CD4-positive, alpha-beta T cell treated with Interleukin-15 for 1 hour (primary cell): ENCODE data around the gene SERTM1.

ENCODE experiments used
- DNase-seq: peaks from one replicate; pipeline ENCODE4 v3.0.0-alpha.2; 2020

Gene SERTM1

DNA sequence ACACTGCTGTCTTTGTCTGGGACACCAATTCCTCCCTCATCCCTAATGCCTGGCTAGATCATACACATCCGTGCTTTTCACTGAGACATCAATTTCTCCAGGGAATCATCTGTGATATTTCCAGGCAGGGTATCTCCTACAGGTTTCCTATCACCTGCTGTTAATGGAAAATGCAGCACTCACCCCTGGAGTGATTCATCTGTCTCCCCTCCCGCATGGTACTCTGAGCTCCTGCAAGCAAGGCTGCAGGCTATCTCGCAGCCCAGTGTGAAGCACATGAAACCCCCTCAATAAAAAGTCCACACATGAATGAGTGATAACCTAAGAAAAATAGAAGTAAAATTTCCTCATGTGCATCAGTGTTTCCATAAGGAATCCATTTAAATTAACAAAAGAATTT lies 38.5 kb downstream of the SERTM1 start:
- no peak for DNase-seq

DNA sequence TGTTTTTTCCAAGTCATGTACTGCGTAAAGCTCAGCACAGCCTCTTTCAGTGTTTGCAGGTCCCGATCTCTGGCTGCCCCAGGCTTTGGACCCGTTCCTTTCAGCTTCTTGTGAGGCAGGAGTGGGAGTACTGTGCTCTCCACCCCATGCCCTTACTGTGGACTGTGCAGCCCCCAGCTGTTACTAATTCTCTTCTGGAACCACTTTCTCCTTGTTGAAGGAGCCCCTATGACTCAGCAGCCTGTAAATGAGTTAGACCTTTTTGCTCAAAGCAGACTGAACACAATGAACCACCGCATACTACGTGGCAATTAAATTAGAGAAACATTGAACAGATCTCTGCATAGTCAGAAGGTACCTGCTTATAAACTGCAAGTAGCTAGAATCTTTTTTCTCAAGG lies 39.0 kb downstream of the SERTM1 start:
- DNase-seq: no peak

DNA sequence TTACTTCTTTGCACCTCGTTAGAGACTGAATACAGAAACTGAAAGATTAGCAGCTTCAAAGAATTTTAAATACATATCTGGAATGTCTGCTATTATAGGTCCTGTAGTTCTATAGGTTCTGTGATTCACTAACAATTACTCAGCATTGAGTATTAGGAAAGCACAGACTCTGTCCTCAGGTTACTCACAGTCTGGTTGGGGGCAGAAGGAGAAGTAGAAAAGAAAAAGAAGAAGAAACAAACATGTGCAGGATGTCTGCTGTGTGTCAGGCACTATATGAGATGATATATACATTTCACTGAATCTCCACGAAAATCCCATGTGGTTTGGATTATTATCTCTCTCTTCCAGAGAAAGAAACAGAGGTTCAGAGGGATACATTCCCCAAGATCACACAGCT lies 40.1 kb downstream of the SERTM1 start:
- no peak for DNase-seq

- no peak for DNase-seq
Measured at GRCh38 chr13:36715841-36716240, 42.0 kb downstream of the SERTM1 start.

- DNase-seq: no peak
Measured at GRCh38 chr13:36717017-36717416, 43.2 kb downstream of the SERTM1 start.

- DNase-seq: no peak
Measured at GRCh38 chr13:36717966-36718545, 44.2 kb downstream of the SERTM1 start.

DNA sequence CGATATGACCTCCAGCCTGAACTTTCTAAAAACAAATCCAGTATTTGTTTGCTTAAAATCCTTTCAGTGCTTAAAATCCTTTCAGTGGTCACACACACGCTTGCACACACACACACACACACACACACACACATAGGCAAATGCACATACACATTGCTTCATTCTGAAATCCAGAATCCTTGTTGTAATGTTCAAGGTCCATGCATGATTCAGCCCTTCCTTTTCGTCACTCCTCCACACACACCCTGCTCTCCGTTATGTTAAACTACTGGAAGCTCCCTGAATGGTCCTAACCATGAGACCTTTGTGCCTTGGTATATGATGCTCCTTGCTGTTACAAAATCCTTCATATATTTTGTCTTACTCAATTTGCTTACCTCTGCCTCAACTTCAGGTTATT lies 44.9 kb downstream of the SERTM1 start:
- DNase-seq: no peak

- DNase-seq: no peak
Measured at GRCh38 chr13:36724141-36724540, 50.3 kb downstream of the SERTM1 start.

GRCh38 chr13:36725936-36726335 lies 52.1 kb downstream of the SERTM1 start:
- no peak for DNase-seq

DNA sequence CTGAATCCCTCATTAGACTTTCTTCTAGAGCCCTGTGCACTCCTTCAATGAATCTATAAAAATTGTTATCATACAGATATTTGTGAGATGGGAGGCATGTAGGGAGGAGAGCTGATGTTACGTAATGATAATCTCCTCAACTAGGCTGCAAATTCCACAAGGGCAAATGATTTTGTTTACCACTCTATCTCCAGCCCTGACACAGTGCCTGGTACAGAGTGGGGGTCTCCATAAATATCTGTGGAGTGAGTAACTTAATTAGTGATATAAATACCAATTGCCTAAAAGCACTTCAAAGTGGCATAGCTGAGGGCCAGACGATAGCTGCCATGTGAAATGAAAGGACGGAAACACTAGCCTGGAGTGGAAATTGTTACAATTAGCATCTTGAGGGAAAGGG lies 54.2 kb downstream of the SERTM1 start:
- DNase-seq: no peak

DNA sequence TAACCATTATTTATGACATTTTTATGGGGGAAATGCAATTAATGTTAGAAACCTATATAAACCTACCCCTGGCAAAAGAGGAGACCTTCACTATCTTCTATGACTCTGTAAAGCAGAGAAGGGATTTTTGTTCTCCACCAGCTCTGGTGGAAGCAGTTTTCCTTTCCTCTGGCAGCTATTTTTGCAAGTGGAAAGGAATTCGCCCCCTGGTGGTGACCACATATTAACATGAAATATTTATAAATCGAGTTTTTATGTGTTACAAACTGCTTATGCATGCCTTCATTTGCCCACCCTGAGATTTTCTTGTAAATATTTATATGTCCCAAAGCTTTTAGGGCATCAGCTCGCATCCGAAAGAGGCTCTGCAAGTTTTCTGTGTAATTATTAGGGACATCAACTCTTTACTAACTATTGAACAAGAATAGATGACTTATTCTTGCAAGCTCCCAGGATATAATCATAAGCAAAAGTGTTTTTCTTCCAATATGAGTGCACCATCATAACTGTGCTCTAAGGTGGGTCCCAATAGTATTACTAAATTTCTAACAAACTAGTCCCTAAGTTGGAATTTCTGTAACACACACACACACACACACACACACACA lies 62.4 kb downstream of the SERTM1 start:
- DNase-seq: no peak

GRCh38 chr13:36737524-36738083 lies 63.8 kb downstream of the SERTM1 start:
- no peak for DNase-seq

DNA sequence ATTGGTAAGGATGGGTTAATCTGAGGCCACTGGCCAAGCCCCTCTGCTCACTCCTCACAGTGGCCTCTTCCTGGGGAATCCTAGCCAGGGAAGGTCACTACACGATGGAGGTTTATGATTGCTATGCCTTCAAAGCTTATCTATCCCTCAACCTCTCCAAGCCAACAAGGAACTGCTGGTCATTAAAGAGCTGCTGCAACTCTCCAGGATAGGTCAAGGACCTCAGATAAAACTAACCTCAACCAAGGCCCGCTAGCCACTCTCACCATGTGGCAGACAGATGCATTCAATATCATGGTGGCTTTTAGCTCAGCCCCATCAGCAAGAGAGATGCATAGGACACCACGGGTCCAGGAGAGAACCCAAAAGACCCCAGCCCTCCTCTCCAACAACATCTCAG lies 71.6 kb downstream of the SERTM1 start:
- DNase-seq: no peak

DNA sequence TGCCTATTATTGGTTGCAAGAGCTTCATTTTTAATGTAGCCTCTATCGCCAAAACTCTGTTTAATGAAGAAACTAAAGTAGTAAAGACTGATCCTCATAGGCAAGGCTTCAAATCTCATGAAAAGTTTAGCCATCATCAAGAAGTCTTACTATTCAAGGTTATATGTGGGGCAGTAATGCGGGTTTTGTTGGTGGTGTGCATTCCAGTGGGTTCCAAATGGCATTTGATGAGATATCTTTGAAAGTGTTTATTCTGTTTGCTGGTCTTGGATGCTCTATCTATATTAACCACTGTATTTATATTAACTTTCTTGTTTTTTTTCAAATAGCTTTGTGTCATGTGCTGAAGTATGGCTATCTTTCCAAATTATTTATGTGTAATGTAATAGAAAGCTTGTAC lies 72.2 kb downstream of the SERTM1 start:
- DNase-seq: no peak
